Esophagus muscularis mucosa (tissue), 4 donors: ENCODE results near the gene ELOVL2. TPM values are rescaled to one million over a fixed set of nuclear protein-coding genes. Genes with fewer than 3 reads are reported as not detected.

Experiments used
- DNase-seq: peaks from one replicate; pipeline ENCODE4 v3.0.0-alpha.2; 2017; ENCODE audit errors: extremely low spot score
- H3K27ac ChIP-seq, 4 donors: fragments of 200-600 bp; sonication (generic); replicated peaks in 1 of 4; 1 replicate in 3 of 4; 2 replicates in 1 of 4; pipeline ENCODE4 v1.5.1; 2016 to 2019; ENCODE audit warnings: mild to moderate bottlenecking in 1 of 4
- H3K27me3 ChIP-seq, 4 donors: fragments of 200-600 bp; sonication (generic); one replicate each; pipeline versions ENCODE4 v1.5.1 to v1.6.0; 2016 to 2019
- H3K36me3 ChIP-seq, 4 donors: fragments of 200-600 bp; sonication (generic); one replicate each; pipeline ENCODE4 v1.5.1; 2016 to 2019
- H3K4me1 ChIP-seq, 4 donors: fragments of 200-600 bp; sonication (generic); one replicate each; pipeline ENCODE4 v1.5.1; 2016 to 2019
- H3K4me3 ChIP-seq, 4 donors: fragments of 200-600 bp; sonication (generic); 1 replicate in 2 of 4; 2 replicates in 2 of 4; pipeline ENCODE4 v1.5.1; 2016 to 2019; ENCODE audit warnings: mild to moderate bottlenecking in 4 of 4, moderate library complexity in 1 of 4
- H3K9me3 ChIP-seq, 4 donors: fragments of 200-600 bp; sonication (generic); 1 replicate in 3 of 4; 2 replicates in 1 of 4; pipeline ENCODE4 v1.5.1; 2016 to 2019
- CTCF ChIP-seq, 3 experiments: fragments of 200-600 bp in 2 of 3; fragments of 450-650 bp in 1 of 3; sonication (generic) in 2 of 3; IDR thresholded peaks; one replicate each; pipeline ENCODE4 v1.5.1; 2017 to 2019; ENCODE audit warnings: antibody characterized with exemption in 3 of 3, mild to moderate bottlenecking in 2 of 3, moderate library complexity in 1 of 3
- EP300 ChIP-seq: sonication (generic); formaldehyde crosslinking; IDR thresholded peaks from one replicate; pipeline ENCODE4 v1.6.1; 2017; ENCODE audit warnings: antibody characterized with exemption
- POLR2A ChIP-seq: fragments of 450-650 bp; IDR thresholded peaks from one replicate; pipeline ENCODE4 v1.6.1; 2017; ENCODE audit warnings: antibody characterized with exemption, moderate library complexity, mild to moderate bottlenecking, low read depth
- POLR2AphosphoS5 ChIP-seq, 2 donors: sonication (generic); formaldehyde crosslinking; IDR thresholded peaks; one replicate each; pipeline ENCODE4 v1.6.1; 2017; ENCODE audit warnings: antibody characterized with exemption in 2 of 2
- WGBS: methylation state at CpG from one replicate; pipeline ENCODE4 v1.1.5; 2018; 5-methylcytosine and 5-hydroxymethylcytosine counted together
- intact Hi-C: fragments of 100-400 bp; cut with DNase I; formaldehyde crosslinking; loops from one replicate; pipeline ENCODE4 v1.15.1; 2023
- total RNA-seq, 4 donors: library from RNA; depleted of rRNA; stranded (reverse); fragments of >200 nt; gene quantifications; one replicate each; pipeline versions ENCODE4 v1.1.0 to v1.2.1, GENCODE V29; 2016

ELOVL2 gene
- total RNA-seq, 4 donors from 2014 or later, result 0.26 to 0.57 (median 0.46) TPM

- Histone ChIP-seq H3K4me3 (no peak overlapping the region), H3K27me3 (no peaks in the 10 kb centered on the region), H3K9me3 (peaks cover 0 to 24% (median 5%) of the 10 kb centered on the region in 4 donors), H3K27ac (no peak overlapping the region), H3K4me1 (no peaks in the 10 kb centered on the region), H3K36me3 (no peaks in the 10 kb centered on the region)
- no peak for DNase-seq
- 64% methylated on average over 2 of the region's 2 CpGs for WGBS
- intact Hi-C loops, result no loop called here
- TF ChIP-seq CTCF (IDR thresholded peaks at IDR 0.05) (no peak), EP300 (no peak), POLR2AphosphoS5 (IDR thresholded peaks at IDR 0.05) (no peak), POLR2A (no peak)
These were observed 75.3 kb downstream of the ELOVL2 start for GRCh38 chr6:10968776-10969175.

- TF ChIP-seq EP300, result no peak
- TF ChIP-seq CTCF (IDR thresholded peaks at IDR 0.05), result no peak
- H3K27ac ChIP-seq, result no peak overlapping the region
- H3K4me1 ChIP-seq, result no peaks in the 10 kb centered on the region
- peaks cover 0 to 24% (median 5%) of the 10 kb centered on the region in 4 donors for H3K9me3 ChIP-seq
- intact Hi-C loops, result no loop called here
- no peaks in the 10 kb centered on the region for H3K36me3 ChIP-seq
- DNase-seq, result no peak
- H3K4me3 ChIP-seq, result no peak overlapping the region
- H3K27me3 ChIP-seq, result no peaks in the 10 kb centered on the region
- WGBS, result 81% methylated on average over 1 of the region's 1 CpG
These were observed 79.4 kb downstream of the ELOVL2 start for GRCh38 chr6:10964684-10965083.

- no peaks in the 10 kb centered on the region for H3K4me1 ChIP-seq
- intact Hi-C loops, result no loop called here
- no peaks in the 10 kb centered on the region for H3K36me3 ChIP-seq
- no peak for DNase-seq
- H3K27ac ChIP-seq, result no peak overlapping the region
- 82% methylated on average over 2 of the region's 2 CpGs for WGBS
- H3K27me3 ChIP-seq, result no peaks in the 10 kb centered on the region
- peaks cover 0 to 24% (median 5%) of the 10 kb centered on the region in 4 donors for H3K9me3 ChIP-seq
- no peak overlapping the region for H3K4me3 ChIP-seq
- TF ChIP-seq CTCF (IDR thresholded peaks at IDR 0.05) (no peak), POLR2A (no peak), POLR2AphosphoS5 (IDR thresholded peaks at IDR 0.05) (no peak), EP300 (no peak)
These were observed 81.0 kb downstream of the ELOVL2 start for GRCh38 chr6:10963113-10963512.

GRCh38 chr6:10962673-10963072 lies 81.4 kb downstream of the ELOVL2 start:
- no peak for DNase-seq
- Histone ChIP-seq H3K36me3 (no peaks in the 10 kb centered on the region), H3K9me3 (peaks cover 0 to 22% (median 5%) of the 10 kb centered on the region in 4 donors), H3K27ac (no peak overlapping the region), H3K4me1 (no peaks in the 10 kb centered on the region), H3K27me3 (no peaks in the 10 kb centered on the region), H3K4me3 (no peak overlapping the region)
- 33% methylated on average over 1 of the region's 1 CpG for WGBS
- intact Hi-C loops, result no loop called here
- TF ChIP-seq POLR2A (no peak), CTCF (IDR thresholded peaks at IDR 0.05) (no peak), EP300 (no peak), POLR2AphosphoS5 (IDR thresholded peaks at IDR 0.05) (no peak)

GRCh38 chr6:10961837-10962236 lies 82.3 kb downstream of the ELOVL2 start:
- Histone ChIP-seq H3K4me3 (no peak overlapping the region), H3K36me3 (no peaks in the 10 kb centered on the region), H3K27me3 (no peaks in the 10 kb centered on the region), H3K27ac (no peak overlapping the region), H3K9me3 (peaks cover 0 to 16% (median 5%) of the 10 kb centered on the region in 4 donors), H3K4me1 (no peaks in the 10 kb centered on the region)
- DNase-seq, result no peak
- 87% methylated on average over 3 of the region's 3 CpGs for WGBS
- intact Hi-C loops, result no loop called here
- TF ChIP-seq POLR2A (no peak), EP300 (no peak), CTCF (IDR thresholded peaks at IDR 0.05) (no peak), POLR2AphosphoS5 (IDR thresholded peaks at IDR 0.05) (no peak)
